Activated CD4-positive, CD25-positive, alpha-beta regulatory T cell treated with anti-CD3 and anti-CD28 coated beads, Interleukin-2, amount 50 U/mL, for 24 hours (primary cell): ENCODE measurements around the gene GLOD4.
"Not testable (repeated sequence)": the region's sequence is repeated elsewhere in the genome, so short reads cannot be mapped to it uniquely, and the experiment has no call there.

Experiments
- ATAC-seq, 2 donors: fragments of 150-1000 bp; cut with Tn5 transposase; one replicate each; pipeline ENCODE4 v1.10.0; 2021; ENCODE audit warnings: mild to moderate bottlenecking in 1 of 2, moderate library complexity in 1 of 2

GLOD4 gene

DNA sequence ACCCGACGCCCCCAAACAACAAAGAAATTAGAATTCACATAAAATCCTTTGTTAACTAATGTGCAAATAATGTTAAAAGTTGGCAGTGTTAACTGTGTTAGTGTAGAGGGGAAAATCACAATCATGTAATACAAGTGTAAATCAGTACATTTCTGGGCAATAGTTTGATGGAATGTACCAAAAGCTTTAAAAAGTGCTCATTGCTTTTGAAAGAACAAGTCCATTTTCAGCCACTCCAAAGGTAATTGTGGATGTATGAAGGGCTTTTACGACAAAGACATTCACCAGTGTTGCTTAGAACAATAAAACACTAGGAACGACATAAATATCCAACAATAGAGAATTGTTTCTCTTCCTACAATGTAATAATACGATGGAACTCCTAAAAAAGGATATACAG, 9.1 kb downstream of the GLOD4 start:
- no peak for ATAC-seq

DNA sequence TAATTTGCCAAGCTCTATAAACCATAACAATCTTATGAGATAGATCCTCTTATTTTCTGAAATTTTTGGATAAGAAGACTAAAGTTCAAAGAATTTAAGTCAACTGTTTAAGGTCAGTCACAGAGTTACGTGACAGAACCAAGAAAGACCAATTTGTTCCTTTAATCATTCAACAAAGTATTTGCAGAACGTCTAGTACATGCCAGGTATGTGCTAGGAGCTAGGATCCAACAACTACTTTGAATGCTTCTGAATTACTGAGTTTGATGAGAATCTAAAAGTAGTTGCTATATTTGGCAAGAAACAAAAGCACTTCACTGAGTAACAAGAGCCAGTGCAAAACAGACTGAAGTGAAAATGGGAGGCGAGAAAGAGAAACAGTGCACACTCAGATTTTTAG, 15.0 kb downstream of the GLOD4 start:
- no peak for ATAC-seq

DNA sequence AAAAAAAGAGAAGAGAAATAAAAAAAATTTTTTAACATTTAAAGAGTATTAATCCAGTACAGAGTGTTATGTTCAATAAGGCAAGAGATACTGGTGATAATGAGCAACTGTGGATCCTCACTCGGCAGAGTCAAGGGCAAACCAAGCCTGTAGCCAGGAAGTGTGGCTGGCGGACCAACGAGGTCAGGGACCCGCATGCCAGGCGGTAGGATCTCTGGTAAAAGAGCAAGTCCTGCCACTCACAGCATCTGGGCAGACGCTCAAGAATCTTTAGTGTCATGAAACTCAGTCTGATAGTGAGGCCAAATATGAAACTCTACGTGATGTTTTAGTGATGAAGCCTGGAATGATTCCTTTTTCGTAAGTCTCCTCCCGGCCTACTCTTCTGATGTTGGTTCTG, 21.7 kb downstream of the GLOD4 start:
- no peak for ATAC-seq

DNA sequence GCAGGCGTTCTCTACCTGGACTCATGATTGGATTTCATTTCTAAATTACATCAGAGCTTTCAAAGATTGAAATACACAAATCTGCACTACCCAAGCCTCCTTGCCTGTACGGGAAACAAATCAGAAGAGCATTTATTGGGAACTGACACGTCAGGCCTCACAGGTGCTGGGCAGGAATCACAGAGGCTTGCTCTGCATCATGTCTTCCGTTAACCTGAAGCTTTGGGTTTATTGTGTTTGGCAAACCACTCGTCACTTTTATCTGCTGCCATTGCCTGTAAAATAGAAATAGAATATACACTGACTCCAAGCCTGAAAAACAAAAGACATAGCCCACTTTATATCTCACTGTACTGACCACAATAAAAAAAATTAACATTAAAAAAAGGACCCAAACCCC, 22.1 kb downstream of the GLOD4 start:
- no peak for ATAC-seq

DNA sequence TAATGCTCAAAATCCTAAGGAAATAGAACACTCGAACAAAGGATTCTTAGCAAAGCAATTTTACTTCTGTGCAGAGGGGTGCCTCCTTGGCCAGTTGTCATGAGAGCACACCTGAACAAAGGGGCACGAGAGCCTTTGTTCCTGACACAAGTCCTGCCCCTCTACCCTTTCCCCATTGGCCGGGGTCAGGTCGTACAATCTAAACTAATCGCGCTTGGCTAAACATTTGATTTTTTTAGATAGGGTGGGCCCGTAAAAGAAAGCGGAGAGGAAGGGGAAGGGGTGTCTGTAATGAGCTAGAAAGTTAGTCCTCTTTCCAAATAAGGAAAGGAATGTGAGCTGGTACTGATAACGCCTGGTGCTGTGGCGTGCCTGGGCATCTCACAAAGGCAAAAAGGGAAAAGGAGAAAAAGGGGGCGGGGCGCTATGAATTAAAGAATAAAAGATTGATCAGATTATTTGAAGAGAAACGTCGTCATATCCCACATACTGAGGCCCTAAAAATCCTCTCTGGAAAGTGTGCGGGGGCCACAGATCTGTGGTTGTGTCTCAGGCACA, 26.0 kb downstream of the GLOD4 start:
- not testable (repeated sequence) for ATAC-seq

DNA sequence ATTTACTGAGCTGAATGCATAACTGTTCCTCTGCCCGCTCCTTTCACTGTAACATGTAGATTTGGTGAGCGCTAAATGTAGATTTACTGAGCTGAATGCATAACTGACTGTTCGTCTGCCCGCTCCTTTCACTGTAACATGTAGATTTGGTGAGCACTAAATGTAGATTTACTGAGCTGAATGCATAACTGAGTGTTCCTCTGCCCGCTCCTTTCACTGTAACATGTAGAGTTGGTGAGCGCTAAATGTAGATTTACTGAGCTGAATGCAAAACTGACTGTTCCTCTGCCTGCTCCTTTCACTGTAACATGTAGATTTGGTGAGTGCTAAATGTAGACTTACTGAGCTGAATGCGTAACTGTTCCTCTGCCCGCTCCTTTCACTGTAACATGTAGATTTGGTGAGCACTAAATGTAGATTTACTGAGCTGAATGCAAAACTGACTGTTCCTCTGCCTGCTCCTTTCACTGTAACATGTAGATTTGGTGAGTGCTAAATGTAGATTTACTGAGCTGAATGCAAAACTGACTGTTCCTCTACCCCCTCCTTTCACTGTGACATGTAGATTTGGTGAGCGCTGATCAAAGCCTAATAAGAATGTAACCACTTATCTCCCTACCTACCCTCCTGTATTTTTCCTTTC, 26.6 kb downstream of the GLOD4 start:
- ATAC-seq: not testable (repeated sequence)

DNA sequence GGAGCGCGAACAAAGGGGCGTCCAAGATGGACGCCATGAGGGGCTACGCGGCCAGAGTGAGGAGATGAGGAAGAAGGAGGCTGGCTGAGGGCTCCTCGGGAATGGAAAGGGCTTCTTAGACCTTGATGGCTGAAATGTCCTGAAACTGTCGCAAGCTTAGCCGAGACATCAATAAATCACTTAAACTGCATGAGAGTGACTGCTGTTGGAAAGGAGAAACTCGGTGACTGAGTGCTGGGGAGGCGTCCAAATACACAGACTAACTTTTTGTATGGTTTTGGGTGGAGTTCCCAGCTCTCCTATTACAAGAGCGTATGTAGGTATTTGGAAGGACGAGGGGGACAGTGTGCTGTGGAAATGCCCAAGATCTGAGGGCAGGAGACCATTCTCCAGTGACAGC, 28.7 kb downstream of the GLOD4 start:
- ATAC-seq: no peak

DNA sequence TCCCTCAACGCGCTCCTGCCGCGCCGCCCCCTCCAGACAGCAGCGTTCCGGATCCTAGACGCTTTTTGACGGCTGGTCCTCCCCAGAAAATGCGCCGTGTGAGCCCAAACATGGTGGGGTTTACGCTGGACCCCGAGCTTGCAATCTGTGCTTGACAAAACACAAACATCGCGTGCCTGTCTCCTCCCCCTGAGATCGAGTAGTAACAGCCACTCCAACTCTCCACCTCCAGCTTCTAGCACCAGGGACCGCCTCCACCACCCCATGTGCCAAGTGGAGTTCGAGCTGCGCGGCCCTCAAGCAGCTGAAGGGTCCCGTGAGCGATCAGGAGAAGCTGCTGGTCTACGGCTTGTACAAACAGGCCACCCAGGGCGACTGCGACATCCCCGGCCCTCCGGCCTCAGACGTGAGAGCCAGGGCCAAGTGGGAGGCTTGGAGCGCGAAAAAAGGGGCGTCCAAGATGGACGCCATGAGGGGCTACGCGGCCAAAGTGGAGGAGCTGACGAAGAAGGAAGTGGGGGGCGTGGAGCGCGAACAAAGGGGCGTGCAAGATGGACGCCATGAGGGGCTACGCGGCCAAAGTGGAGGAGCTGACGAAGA, 29.4 kb downstream of the GLOD4 start:
- ATAC-seq: peak; percentile 3 to 7

DNA sequence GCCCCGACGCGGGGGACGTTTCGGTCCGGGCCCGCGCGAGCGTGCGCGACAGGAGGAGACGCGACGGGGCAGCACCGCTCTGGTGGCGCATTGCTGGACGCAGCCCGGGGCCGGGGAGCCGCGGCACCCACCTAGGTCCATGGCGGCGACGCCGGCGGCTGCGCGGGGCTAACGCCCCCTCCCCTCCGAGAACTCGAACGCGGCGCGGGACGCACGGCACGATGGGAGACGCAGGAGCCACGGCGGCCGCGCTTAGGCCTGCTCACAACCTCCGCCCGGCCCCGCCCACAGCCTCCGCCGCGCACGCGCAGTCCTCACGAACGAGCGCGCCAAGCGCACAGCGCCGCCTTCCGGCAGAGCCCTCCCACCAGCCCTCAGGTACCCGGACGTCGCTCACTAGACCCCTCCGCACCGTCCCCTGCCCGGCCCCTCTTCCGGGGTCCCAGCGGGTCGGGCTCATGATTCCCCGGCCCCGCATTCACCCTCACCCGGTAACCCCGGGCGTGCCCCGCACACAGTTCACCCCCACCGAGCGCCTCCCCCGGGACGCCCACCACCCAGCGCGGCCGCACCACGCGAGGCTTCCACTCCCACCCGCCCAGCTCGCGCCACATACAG, 30.0 kb downstream of the GLOD4 start, which contains the start of gene GEMIN4:
GEMIN4 (minus strand) TSS at position 263 of the 618 bp plus-strand sequence; CDS start at position 141, 122 bp downstream.
- peak; percentile 87 to 88 for ATAC-seq

DNA sequence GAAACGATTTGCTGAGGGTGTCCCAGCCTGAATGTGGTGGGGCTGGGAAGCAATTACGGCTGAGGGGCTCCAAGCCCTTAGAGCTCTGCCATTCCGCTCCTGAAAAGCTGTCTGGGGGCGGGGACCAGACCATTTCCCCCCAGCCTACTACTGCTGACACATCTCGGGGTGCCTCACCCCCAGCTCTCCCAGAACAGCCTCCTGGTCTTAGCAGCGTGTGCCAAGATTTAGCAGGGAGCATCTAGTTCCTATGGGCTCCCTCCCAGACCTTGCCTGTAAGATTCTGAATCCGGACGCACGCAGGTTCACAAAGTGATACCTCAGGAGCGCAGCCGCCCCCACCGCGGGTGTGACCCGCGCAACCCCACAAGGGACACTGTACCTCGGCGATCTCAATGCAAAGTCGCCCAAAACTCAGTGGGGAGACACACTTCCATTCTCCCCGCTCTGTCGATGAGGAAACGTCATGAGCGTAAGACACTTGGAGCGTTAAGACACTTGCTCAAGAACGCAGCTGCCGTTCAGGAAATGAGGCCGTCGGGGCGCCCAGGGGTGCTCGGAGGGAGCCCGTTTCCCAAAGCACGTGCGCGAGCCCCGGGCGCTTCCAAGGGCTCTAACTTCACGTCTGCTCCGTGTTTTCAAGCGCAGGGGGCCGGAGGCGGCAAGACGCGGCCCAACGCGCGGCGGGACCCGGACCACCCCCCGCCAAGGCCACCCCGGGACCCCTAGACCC, 30.6 kb downstream of the GLOD4 start:
- peak; percentile 33 to 51 for ATAC-seq

DNA sequence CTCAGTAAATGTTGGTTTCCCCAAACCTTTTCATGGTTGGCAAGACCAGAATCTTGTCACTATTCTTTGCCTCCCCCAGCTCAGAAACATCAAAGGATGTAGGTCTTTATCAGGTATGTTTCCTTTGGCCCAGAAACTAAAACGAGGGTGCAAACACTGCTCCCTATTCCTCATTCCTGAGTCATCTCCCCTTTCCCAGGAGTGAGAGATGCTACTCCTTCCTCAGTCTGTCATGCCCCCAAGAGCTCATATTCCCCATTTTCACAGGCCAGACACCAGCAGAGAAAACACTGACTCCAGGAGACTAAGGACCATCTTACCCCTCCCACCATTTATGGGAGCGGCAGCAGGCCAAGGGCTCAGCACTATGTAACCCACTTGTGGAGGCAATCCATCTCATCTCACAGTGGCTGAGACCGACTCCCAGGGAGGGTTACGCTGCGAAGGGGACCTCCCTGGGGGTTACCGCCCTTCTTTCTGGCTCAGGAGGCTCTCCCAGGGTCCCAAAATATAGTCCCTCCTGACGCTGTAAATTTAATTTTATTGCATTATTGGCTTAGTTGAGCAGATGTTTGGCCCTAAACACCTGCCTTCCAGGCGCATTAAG, 31.5 kb downstream of the GLOD4 start:
- ATAC-seq: no peak

DNA sequence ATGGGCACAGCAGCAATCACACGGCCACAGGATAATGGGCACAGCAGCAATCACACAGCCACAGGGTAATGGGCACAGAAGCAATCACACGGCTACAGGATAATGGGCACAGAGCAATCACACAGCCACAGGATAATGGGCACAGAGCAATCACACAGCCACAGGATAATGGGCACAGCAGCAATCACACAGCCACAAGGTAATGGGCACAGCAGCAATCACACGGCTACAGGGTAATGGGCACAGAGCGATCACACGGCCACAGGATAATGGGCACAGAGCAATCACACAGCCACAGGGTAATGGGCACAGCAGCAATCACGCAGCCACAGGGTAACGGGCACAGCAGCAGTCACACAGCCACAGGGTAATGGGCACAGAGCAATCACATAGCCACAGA, 32.7 kb downstream of the GLOD4 start:
- not testable (repeated sequence) for ATAC-seq

DNA sequence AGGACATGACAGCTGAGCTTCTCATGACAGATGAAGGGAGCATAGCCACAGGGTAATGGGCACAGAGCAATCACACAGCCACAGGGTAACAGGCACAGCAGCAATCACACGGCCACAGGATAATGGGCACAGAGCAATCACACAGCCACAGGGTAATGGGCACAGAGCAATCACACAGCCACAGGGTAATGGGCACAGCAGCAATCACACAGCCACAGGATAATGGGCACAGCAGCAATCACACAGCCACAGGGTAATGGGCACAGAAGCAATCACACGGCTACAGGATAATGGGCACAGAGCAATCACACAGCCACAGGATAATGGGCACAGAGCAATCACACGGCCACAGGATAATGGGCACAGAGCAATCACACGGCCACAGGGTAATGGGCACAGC, 33.5 kb downstream of the GLOD4 start:
- not testable (repeated sequence) for ATAC-seq

DNA sequence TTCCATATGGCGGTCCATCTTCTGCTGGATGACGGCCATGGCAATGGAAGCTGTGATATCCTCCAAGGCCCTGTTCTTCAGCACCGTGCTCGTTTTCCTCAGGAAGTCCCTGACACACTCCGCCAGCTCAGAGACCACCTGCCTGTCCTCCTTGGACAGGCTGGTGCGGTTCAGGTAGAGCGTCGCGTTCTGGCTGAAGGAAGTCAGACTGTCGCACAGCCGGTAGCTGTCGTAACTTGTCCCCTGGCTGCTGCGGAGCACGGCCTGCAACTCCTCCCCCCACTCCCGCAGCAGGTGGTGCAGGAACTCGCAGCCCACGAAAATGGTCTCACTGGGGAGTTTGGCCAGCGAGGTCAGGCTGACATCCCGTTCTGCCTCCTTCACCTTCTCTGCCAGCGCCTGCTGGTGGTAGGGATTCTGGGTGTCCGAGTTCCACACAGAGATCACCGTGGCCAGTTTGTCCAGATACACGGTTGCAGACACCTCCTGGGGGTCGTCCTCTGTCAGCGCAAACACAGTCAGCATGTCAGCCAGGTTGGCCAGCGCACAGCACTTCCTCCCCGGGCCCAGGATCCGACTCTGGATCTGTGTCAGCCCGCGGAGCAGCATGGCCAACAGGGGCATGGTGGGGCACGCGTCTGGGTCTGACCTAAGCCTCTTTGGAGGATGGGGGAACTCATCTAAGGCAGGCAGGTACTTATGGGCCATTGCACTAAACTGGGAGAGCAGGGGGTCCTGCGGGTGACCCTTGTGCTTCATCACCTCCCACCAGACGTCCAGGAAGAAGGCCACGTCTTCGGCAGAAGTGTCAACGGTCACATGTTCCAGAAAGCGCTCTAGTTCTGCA, 35.1 kb downstream of the GLOD4 start:
- ATAC-seq: no peak

DNA sequence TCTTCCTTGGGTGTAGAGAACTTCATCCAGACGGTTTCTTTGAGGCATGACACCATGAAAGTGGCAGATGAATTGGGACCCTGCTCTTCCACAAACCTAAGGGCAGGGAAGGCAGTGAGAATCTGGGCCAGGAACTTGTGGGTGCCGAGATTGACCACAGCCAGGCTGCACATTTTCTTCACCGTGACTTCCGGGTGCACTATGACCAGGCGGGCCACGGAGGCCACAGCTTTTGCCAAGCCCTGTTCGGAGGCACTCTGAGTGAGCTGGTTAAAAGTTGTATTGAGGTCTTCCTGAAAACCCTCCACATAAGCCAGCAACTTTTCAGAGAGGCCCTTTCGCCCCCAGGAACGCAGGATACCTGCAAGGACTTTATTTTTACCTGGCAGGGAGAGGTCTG, 35.9 kb downstream of the GLOD4 start:
- no peak for ATAC-seq

DNA sequence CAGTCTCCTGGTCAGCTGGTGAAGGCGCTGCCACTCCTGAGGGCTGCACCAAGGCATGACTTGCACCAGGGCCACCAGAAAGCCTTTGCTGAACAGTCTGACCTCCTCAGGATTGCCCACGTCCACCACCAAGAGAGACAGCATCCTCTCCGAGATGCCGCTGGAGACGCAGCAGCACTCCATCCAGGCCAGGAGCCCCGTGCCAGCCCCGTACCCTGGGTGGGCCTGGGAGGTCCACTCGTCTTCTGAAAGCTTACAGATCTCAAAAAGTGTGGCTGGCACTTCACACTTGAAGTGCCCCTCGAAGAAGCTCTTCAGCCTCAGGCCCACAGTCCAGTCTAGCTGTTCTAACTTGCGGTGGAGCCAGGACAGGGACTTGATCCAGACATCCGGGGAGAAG, 36.7 kb downstream of the GLOD4 start:
- no peak for ATAC-seq

DNA sequence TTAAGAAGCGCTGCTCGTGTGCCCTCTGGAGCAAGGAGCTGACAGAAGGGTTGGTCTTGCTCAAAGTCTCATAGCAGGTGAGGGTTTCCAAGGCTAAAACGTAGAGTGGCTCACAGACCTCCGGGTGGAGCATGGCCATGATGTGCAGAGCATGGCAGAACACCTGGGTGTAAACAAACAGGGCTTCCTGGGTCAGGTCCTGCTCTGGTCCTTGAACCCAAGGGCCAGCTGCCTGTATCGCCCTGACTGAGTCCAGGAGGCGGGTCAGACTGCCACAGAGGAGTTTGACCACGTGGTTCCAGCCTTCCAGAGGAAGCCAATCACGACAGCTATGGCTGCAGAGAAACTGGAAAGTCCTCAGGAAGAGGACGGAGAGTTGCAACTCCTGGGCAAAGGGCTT, 37.1 kb downstream of the GLOD4 start:
- no peak for ATAC-seq

DNA sequence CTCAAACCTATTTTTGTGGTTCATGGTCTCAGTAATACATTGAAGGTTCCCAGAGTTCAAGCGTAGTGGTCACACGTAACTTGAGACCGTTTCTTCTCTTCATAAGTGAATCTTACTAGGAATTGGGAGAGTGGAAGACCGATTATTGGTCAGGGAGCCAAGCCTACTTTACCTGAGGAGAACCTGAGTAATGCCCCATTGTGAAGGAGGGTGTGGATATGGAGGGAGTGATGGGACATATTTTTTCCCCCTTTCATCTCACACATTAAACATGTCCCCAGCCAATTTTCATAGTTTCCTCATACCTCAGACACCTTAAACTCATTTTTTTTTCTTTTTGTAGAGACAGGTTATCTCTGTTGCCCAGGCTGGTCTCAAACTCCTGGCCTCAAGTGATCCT, 38.9 kb downstream of the GLOD4 start:
- no peak for ATAC-seq

DNA sequence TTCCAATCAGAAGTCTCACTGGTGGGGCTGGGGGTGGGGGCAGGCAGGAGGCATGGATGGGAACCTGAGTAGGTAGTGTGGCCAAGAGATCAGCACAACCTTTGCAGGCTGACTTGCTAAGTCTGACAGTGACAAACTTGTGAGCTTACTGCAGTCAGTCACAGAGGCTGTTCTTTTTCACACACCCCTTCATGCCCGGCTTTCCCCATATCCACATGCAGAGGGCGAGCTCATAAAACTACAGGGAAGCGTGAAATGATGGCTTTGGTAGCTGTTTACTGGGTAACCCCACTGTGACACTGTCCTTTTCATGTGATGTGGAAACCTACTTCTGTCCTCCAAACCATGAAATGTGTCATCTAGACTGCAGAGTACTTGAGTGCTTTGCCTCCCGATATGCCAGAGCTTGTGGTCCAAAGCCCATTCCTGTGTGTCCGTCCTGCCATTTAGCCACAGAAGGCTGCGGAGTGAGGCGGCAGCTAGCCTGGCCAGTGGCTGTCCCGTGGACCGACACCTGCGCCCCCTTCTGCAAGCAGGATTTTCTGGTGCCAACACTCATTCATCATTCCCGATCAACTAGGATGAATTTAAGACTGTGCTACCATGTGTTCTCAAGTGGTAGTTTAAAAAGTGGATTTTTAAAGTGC, 39.8 kb downstream of the GLOD4 start:
- ATAC-seq: no peak

DNA sequence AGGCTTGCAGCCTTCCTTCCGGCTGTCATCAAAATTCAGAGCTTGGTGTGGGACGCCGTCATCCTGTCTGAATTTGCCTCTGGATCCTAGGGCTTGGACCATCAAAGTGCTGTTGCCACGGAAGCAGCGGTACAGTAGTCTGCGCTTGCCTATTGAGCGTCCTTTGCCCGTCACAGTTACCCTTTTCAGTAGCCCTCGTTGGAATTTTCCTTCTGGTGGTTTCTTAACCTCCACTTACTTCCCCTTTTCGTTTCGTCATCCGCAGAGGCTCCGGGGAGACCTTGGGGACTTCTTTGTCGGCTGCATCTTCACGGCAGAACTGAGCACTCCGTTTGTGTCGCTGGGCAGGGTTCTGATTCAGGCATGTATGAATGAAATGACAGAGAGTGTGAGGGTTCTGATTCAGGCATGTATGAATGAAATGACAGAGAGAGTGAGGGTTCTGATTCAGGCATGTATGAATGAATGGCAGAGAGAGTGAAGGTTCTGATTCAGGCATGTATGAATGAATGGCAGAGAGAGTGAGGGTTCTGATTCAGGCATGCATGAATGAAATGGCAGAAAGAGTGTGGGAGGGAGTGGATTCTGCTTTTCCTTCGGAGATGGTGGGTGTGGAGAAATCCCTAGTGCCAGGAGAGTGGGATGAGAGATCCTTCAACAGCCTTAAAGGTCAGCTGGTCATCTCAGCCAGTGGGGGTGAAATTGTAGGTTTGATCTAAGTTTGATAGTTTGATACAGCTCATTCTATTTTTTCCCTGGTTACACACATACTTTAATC, 41.7 kb downstream of the GLOD4 start:
- ATAC-seq: peak; percentile 87 to 89
